Activated CD8-positive, alpha-beta memory T cell treated with anti-CD3 and anti-CD28 coated beads, Interleukin-2, amount 50 U/mL, for 1 hour (primary cell): Measurements from ENCODE around the gene ADGRB3.

ENCODE experiments used
- DNase-seq: peaks from one replicate; pipeline ENCODE4 v3.0.0-alpha.2; 2020; ENCODE audit errors: extremely low read depth

The ADGRB3 gene

GRCh38 chr6:69314531-69314930, 679.4 kb downstream of the ADGRB3 start:
- no peak for DNase-seq

GRCh38 chr6:69331886-69332285, 696.8 kb downstream of the ADGRB3 start:
- DNase-seq: no peak

DNA sequence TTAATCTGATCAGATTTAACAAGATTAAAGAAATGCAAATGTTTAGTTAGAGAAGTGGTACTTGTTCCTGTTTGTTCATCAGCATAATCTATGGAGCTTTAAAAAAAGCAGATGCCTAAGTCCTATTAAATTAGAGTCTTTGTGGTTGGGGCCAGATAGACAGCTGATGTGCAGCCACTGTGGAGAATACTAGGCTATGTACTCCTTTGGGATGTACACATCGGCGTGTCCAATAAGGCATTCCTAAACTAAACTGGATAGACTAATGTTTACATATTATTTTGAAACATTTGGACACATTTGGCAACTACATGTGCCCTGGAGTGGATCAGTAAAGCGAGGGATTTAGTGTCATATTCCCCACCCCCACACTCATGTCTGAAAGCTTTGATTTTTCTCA, 702.2 kb downstream of the ADGRB3 start:
- no peak for DNase-seq

DNA sequence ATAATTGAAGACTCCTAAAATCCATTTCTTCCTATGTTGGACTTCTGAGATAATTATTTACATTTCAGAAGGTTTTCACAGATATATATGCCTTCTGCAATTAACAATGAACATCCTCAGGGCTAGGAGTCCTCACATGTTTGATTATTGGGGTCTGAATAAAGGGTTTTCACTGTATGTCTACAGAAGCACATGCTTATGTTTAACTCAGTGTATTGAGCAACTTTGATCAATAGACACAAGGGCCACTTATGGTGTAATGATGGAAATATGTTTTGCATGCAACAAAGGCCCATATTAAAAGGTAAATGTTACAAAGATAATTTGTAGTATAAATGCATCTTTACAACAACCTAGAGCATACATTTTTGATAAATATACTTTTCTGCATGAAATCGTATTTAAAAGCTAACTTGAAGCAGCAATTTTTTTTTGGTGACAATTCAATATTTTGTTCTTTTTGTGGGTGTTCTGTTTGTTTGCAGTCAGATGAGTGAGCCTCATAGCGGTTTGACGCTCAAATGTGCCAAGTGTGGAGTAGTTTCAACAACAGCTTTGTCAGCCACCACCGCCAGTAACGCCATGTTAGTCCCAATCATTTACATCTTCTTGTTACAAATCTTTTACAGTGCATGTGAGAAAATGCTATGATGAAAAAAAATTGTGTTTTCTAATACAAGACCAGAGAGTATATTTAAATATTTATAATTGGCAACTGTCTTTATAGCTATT, 703.5 kb downstream of the ADGRB3 start:
- no peak for DNase-seq

GRCh38 chr6:69339163-69339550, 704.1 kb downstream of the ADGRB3 start:
- no peak for DNase-seq

DNA sequence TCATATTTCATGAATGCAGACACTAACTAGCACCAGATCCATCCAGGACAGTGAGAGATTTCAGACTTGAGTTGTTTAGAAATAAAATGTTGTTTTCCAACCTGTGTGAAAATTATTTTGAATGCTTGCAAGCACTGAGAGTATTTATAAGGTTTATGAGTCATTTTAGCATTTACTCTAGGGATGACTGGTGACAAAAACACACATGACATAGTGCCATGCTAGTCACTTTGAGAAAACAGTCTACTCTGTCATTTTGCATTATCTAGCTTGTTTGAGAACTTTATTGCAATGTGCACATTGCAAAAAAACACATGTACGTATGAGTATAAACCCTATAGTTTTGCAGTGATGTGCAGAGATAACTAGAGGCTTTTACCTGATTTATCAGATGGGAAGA, 705.1 kb downstream of the ADGRB3 start:
- DNase-seq: no peak

GRCh38 chr6:69343851-69344250, 708.8 kb downstream of the ADGRB3 start:
- DNase-seq: no peak

GRCh38 chr6:69349771-69350170, 714.7 kb downstream of the ADGRB3 start:
- DNase-seq: no peak

DNA sequence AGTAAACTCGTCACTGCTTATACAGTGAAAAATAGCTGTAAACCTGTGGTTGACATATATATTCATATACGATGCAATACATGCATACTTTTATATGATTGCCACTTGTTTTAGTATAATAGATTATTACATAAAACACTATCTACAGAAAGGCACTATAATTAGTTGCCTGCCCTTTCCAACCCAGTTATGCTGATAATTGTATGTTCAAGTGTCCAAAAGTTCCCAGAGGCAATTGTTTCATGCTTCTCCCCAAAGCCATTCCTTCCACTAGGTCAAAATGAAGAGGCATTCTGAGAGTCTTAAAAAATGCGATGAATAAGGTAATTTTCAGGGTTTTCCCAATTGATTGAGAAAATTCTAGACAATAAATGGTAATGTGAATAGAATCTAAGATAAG, 727.1 kb downstream of the ADGRB3 start:
- DNase-seq: no peak

- DNase-seq: no peak
These were observed 731.7 kb downstream of the ADGRB3 start for GRCh38 chr6:69366831-69367230.

GRCh38 chr6:69368613-69369012, 733.5 kb downstream of the ADGRB3 start:
- no peak for DNase-seq

- DNase-seq: no peak
These were observed 735.7 kb downstream of the ADGRB3 start for GRCh38 chr6:69370763-69371162.

DNA sequence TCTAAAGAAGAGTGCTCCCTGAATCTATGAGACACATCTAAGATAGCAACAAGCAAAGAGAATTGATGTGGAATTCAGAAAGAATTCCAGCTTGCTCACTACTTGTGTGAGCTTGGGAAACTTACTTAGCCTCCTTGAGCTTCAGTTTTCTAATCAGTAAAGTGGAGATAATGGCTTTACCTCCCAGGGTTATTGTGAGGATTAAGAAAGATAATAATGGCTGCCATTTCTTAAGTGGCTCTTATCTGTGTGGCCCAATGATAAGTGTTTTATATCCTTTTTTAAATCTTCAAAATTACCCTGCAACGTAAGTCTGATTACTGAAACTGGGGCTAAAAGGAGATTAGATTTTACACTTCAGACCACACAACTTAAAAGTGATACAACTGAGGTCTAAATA, 743.2 kb downstream of the ADGRB3 start:
- DNase-seq: no peak

- no peak for DNase-seq
These were observed 744.4 kb downstream of the ADGRB3 start for GRCh38 chr6:69379518-69379917.

- no peak for DNase-seq
These were observed 748.5 kb downstream of the ADGRB3 start for GRCh38 chr6:69383627-69384026.

- no peak for DNase-seq
These were observed 751.3 kb downstream of the ADGRB3 start for GRCh38 chr6:69386426-69386825.

- DNase-seq: no peak
These were observed 755.0 kb downstream of the ADGRB3 start for GRCh38 chr6:69390125-69390524.

DNA sequence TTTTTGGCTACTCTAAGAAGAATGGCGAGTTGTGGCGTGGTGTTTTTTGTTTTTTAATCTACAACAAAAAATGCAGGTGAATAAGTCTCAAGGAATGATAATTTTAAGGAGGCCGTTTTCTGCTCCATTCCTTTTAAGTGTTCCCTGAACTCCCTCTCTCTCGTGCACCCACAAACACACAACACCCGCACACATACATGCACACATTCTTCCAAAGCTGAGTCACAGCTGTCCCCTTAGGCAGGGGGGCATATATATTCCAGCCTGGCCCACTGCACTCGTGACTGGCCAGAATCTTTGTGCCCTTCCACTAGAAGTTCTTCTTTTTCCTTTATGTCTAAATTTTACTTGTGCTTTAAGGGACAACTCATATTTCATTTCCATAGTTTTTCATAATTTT, 756.0 kb downstream of the ADGRB3 start:
- no peak for DNase-seq

DNA sequence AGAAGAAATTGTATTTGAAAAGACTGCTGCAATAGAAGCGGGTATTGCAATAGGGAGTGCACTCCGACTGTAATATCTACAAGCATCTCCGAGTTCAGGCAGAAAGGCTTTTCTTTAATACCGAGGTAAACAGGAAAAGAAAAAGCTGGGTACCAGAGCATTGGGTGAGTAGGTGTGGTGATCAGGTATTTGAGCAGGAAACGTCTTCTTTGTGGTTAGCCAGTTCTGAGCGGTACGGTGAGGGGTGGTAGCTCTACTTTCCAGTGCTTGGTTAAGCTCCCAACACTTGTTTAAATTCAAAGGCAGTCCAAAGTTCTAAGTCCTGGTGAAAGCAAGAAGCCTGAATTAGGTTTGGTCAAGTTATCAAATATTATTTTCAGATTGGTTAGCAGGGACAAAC, 757.7 kb downstream of the ADGRB3 start:
- no peak for DNase-seq

GRCh38 chr6:69398311-69398710, 763.2 kb downstream of the ADGRB3 start:
- no peak for DNase-seq

GRCh38 chr6:69398729-69399128, 763.6 kb downstream of the ADGRB3 start:
- no peak for DNase-seq

GRCh38 chr6:69408886-69409285, 773.8 kb downstream of the ADGRB3 start:
- DNase-seq: no peak

- DNase-seq: no peak
These were observed 781.7 kb downstream of the ADGRB3 start for GRCh38 chr6:69416776-69417175.

DNA sequence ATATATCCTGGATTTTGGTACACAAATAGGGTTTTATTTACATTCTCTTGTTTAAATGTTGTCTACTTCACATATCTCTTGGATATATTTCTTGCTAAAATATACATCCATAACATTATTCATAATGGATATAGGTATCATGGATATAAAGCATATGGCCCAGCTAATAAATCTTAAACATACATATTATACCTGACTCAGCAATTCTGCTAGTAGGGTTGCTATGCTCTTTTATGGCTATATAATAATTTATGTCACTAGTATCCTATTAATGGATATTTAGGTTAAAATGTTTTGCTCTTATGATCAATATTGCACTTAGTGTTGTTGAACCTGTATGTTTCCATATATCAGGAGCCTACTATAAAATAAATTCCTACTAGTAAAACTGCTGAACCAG, 786.2 kb downstream of the ADGRB3 start:
- no peak for DNase-seq
